HG03103 (cell line): ENCODE data around the gene MCHR2.

Experiments used
- ATAC-seq: cut with Tn5 transposase; IDR thresholded peaks from one replicate; pipeline ENCODE4 v1.9.1; 2021; ENCODE audit warnings: low read depth; ENCODE audit not compliant: unreplicated experiment

Gene MCHR2

DNA sequence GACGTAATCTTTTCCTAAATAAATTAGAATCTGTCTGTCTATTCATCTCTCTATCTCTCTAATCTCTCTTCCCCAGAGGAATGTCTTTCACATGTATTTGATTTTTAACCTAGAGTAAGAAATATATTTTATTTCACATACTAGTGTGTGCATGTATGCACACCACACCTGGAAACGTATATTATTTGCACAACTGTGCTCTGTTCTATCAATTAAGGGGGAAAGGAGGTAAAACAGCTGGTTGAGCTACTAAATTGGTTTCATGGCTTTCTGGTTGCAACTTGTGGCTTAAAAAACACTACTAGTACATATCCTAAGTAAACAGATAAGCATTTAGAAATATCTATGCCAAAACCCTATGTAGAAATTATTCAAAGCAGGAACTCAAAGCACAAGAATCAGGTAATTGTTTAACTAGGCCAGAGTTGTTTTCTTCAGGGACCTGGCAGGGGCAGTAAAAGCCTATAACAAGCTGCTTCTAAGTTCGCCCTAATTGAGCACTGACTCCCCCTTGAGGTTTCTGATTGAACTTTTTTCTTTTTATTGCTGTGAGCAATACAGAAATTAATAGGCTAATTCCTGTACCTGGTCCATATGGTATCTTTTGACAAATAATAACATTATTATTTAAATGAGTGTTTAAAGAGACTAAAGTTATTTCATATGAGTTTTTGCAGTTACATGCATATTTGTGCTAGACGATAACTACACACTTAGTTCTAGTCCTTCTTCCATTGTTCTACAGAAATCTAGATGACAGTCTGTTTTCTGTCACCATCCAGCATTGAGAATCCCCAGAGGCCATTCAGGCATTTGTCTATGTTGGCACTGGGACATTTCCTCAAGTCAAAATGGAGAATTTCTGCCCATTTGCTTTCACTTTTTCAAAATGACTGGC is 88.6 kb downstream of the MCHR2 start:
- peak; percentile 94 for ATAC-seq

DNA sequence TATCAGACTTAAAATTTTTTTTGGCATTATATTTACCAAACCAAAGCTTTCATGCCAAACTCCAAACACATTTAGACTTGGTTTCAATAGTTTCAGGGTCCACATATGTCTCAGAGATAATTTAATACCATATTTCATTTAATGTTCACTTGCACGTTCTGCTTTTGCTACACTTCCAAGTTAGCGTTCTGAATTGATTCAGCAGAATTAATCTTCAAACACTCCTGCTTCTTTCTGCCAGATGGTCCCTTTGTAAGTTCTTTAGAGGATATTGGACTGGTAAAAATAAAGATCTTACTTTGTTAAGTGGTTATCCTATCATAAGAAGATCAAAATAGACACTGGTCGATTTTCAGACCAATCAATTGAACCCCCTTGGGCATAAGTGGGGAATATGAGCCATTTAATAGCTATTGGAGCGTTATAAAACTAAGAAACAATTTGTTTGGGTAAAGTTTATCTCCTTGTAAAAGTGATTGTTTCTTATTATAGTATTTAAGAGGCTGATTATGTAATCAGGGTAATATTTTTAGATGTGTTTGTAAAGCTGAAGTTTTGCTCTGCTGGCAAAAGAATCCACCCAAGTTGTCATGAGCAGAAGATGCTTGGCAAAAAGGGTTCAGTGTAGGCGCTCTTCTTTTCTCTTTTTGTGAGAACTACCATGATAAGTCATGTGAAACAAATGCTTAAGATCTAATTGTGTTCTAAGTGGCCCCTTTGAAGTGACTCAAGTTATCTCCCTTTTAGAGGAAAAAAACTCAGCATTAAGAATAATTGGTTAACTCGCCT is 92.2 kb downstream of the MCHR2 start:
- no peak for ATAC-seq

DNA sequence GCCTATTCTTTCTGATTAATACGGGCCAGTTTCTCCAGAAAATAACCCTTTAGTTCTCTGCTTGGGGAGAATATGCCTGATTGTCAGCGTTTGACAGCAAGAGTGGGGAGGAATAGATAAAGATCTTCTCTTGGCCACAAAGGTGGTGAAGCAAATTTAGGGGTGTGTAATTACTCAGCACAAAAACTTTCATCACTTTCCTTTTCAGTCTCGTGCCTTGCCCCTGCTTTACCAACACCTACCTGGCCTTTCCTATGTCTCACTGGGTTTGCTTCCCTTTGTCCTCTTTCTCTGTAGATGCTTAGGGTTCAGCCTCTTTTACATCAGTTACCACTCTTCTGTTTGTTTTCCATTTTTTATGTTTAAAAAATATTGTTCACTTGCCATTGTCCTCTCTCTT is 99.2 kb downstream of the MCHR2 start:
- no peak for ATAC-seq

DNA sequence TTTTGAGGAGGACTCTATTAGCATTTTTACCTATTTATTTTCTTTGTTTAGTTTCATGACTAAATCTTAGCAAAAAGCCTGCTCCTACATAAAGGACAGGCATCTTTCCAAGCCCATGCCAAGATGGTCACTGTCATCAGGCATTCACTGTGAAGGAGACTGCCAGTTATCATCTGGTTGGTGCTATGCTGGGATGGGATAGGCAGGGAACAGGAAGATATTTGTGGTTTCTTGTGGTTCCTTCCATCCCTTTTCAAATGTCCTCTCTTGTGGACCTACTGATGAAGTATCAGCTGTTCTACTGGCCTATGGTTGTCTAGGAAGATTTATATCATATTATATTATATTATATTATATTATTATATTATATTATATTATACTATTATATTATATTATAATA is 107.0 kb downstream of the MCHR2 start:
- ATAC-seq = no peak

DNA sequence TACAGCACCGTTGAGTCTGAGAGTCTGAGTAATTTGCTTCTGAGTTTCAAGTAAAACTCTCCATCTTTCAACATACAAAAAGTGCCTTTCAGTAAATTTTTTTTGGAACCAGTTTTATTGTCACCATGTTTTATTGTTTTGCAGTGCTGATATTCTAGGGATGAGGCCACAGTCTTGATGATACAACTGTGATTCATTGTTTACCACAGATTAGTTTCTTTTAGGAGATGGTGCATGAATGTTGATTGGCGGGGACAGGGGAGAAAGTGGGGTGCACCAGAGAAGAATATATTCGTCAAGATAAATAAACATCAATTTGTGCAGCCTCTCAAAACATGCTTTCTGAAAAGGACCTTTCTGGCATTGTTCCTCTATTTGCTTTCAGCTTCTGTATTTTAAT is 109.0 kb downstream of the MCHR2 start:
- ATAC-seq = no peak

DNA sequence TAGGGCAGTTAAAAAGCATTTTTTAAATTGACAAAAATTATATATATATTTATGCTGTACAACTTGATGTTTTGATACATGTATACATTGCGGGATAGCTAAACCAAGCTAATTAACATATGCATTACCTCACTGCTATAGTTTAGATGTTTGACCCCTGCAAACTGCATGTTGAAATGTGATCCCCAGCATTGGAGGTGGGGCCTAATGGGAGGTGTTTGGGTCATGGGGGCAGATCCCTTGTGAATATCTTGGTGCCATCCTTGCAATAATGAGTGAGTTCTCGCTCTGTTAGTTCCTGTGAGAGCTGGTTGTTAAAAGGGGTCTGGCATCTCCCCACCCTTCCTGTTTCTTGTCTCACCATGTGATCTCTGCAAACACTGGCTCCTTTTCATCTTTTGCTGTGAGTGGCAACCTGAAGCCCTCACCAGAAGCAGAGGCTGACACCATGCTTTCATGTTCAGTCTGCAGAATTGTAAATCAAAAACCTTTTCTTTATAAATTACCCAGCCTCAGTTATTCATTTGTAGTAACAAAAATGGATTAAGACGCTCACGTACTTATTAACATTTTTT is 111.8 kb downstream of the MCHR2 start:
- ATAC-seq = no peak

DNA sequence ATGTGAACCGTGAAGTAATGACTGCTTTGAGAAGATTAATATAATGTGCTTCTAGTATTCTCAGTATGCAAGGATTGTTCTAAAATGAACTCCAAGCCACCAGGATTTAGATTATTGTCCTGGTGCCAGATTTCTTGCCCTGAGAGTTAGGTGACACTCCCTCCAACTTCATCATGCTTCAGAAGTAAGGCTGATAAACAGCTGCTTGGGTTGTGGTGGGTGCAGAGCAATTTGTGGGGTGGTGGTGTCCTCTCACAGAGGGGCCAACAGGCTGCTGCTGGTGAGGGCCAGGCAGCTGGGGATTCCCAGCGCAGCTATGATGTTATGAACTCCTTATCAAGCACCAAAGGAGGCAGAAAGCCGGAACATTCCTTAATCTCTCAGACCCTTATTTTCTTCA is 114.6 kb downstream of the MCHR2 start:
- no peak for ATAC-seq

DNA sequence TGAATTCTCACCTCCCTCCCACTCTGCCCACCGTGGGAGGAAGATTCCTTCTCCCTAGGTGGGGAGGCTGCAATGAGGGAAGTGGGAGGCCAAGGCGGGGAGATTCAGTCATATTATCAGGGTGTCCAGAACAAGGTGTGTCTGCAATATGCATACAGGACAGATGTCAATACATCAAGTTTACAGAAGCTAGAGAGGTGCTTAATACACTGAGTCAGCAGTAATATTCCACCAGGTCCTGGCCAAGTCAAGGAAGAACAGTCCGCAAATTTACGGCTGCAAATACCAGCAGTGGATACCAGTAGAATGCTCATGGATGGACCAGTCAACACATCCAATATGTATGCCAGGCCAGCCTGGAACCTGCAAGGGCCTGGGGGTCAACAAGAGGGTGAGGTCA is 119.0 kb downstream of the MCHR2 start:
- ATAC-seq = no peak

DNA sequence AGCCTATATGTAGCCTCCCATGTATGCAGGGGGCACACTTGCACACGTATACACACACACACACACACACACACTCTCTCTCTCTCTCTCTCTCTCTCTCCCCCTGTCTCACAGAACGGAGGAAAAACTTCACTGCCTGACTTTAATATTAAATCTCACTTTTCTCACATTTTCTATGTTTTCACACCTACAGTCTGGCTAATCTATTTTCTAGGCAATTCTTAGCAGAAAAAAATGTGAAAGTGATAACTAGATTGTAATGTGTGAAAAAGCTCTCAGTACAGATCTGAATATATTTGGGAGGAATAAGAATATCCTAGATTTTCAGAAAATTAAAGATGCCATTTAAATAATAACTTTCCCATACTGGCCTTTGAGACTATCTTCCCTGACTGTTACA is 120.9 kb downstream of the MCHR2 start:
- ATAC-seq = no peak

DNA sequence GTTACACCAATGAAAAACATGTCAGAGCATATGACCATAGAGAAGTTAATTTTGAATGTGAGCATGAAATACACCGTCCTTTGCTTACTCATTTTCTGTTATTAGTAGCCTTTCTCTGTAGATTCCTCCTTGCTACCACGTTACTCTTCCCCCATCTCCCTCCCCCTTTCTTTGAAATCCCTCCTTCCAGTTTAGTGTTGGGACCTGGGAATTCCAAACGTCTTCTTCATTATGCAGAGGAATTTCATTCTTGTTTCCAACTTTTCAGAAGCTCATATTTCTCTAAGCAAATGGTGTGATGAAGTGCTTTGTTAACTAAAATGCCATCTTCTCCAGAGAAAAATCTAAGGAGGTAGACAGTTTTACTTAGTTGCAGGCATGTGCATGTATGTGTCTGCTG is 122.4 kb downstream of the MCHR2 start:
- ATAC-seq = no peak
